Suppressor macrophage treated with lipopolysaccharide for 1 hour (primary cell): Measurements from ENCODE around the gene CCDC81.
"Not testable (repeated sequence)": the region's sequence is repeated elsewhere in the genome, so short reads cannot be mapped to it uniquely, and the experiment has no call there.

Experiments
- DNase-seq, 3 donors: peaks; one replicate each; pipeline ENCODE4 v3.0.0-alpha.2; 2020 to 2022

Gene CCDC81

DNA sequence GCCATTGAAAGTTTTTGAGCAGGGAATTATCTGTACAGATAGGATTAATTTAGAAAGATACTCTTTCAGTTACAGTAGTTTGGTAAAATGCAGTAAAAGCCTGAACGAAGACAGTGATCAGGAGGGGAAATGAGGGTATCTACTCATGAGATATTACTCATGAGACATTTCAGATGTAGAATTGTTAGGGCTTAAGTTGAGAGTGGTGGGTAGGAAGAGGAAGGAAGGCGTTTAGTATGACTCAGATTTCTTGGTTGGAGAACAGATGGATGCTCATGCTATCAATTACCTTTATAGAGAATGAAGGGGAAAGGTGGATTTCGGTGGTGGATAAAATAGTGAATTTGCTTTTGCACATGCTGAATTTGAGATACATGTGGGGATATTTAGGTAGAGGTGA, 15.8 kb downstream of the CCDC81 start:
- no peak for DNase-seq

DNA sequence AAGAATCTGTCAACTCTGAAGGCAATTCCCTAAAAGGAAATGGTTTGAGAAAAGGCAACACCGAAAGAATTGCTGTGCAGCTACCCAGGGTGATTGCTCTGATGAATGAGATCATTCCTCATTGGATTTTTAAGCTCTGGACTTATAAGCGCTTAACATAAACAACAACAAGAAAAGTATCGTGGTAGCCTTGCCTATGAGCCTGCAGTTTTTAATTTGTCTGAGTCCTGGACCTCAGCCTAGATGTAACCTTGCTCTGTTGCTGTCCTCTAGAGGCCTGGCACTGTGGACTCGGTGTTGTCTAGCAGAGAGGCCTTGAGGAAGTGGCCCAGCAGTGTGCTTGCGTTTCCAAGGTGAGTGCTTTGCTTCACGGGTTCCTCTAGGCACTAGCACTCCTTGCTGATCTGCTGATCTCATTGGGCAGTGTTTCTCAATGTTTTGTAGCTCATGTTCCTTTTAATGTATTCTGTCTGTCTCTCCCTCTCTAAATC, 20.4 kb downstream of the CCDC81 start:
- no peak for DNase-seq

GRCh38 chr11:86396396-86396795, 21.7 kb downstream of the CCDC81 start:
- no peak for DNase-seq

DNA sequence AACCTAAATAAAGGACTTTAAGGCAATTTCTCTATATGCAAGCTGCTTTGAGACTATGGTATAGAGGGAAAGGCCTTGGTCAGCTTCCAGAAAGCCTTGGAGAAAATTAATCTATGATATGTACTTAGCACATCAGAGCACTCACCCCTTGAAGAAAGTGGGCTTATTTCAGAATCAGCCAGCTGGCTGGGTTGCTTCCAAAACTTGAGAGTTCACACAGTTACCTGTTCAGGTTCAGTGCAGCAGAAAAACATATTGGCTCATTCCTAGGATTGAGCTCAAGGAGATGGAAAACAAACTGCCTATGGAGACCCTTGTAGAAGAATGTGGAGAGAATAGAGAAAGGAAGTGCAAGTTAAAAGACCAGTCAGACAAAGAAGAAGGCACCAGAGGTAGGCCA, 22.7 kb downstream of the CCDC81 start:
- DNase-seq: no peak

- DNase-seq: no peak
Observed at GRCh38 chr11:86398106-86398505, 23.4 kb downstream of the CCDC81 start.

- DNase-seq: no peak
Observed at GRCh38 chr11:86403458-86403857, 28.8 kb downstream of the CCDC81 start.

DNA sequence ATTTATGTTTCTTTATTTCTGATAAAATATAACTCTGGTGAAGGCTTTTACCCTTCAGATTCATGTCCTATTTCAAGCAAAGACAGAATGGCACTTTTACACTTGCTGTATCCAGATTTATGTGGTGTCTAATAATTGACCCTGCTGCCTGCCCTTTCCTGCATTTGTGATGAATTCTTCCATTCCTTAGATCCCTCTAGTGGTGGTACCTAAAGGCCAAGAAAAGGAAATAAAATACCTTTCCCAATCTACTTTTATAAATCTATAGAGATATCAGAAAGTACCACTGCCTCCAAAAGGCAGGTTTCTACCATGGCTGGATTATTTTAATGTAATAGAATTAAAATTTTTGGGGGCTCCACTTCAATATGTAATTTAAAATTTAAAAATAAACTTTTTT, 34.2 kb downstream of the CCDC81 start:
- no peak for DNase-seq

DNA sequence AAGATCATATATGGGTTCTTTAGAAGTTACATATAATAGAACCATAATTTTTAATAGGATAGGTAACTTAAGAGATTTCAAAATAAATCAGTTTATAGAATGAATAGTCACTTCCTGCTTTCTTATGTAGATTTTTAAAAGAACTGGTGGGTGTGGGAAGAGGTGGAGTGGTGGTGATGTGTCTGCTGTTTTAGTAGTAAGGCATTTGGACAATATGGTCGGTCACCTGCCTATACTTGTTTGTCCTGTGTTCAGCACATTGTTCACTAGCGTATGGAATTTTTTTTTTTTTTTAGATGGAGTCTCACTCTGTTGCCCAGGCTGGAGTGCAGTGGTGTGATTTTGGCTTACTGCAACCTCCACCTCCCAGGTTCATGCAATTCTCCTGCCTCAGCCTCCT, 39.3 kb downstream of the CCDC81 start:
- no peak for DNase-seq

DNA sequence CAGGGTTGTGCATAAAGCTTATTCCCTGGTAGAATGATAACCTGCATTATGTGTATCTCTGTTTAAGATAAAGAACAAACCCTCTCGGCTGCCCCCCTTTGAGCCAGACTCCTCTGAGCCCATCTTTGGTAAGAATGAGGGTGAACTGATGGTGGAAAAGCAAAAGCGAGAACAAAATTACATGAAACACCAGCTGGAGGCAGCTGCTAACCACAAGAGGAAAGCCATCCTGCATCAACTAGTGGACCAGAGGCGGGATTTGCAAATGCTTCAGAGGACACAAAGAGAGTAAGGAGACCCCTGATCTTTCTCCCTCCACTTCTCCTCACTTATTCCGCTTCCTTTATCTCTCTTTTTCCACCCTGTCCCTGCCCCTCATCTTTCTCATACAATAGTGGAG, 40.3 kb downstream of the CCDC81 start:
- no peak for DNase-seq

DNA sequence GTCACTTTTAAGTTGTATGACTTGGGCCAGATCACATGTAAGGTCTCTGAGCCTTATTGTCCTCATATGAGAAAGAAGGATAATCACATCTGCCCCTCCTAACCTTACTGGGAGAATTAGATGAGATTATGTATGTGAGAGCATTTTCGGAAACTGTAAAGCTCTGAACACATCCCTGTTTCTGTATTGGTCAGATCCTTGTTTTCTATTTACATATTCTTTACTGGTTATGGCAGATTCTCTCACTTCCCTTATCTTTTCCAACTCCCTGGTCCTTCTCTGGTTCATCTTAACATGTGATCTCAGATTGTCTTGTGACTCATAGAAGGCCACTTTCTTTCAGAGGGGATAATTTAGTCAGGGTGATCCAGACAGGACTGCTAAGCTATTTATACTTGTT, 41.8 kb downstream of the CCDC81 start:
- peak; percentile 65 to 83 (median 83) for DNase-seq

DNA sequence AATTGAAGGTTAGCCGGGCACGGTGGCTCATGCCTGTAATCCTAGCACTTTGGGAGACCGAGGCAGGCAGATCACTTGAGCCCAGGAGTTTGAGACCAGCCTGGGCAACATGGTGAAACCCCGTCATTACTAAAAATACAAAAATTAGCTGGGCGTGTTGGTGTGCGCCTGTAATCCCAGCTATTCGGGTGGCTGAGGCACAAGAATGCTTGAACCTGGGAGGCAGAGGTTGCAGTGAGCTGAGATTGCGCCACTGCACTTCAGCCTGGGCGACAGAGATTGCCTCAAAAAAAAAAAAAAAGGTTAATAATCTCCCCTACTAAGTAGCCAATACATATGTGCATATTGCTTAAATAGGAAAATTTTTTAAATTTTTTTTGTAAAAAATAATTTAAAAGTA, 42.3 kb downstream of the CCDC81 start:
- not testable (repeated sequence) for DNase-seq

- peak; percentile 15 to 69 (median 56) for DNase-seq
Observed at GRCh38 chr11:86418106-86418505, 43.4 kb downstream of the CCDC81 start.

- peak in 1 of 3 donors; percentile 7 for DNase-seq
Observed at GRCh38 chr11:86418513-86418912, 43.8 kb downstream of the CCDC81 start.

DNA sequence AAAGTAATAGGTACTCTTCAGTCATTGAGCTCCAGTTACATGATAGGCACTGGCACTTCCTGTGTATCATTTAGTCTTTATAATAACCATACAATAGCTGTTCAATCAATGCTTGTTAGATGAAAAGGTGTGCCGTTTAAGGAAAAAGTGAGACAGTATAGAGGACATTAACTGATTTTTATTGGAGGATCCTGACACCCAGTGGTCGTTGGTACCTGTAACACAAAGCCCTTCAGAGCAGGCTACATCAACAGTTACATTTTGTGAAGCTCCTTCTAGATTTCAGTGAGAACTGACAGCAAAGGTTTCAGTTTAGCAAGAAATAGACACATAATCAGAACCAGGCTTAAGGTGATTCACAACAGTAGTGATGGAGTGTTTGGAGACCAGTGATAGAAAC, 44.2 kb downstream of the CCDC81 start:
- no peak for DNase-seq

- DNase-seq: peak; percentile 21 to 35 (median 22)
Observed at GRCh38 chr11:86421946-86422345, 47.3 kb downstream of the CCDC81 start.

- DNase-seq: no peak
Observed at GRCh38 chr11:86422371-86422770, 47.7 kb downstream of the CCDC81 start.

- DNase-seq: not testable (repeated sequence)
Observed at GRCh38 chr11:86423488-86423887, 48.8 kb downstream of the CCDC81 start.

- DNase-seq: no peak
Observed at GRCh38 chr11:86427441-86427840, 52.8 kb downstream of the CCDC81 start.

GRCh38 chr11:86431258-86431657, 56.6 kb downstream of the CCDC81 start:
- DNase-seq: no peak

DNA sequence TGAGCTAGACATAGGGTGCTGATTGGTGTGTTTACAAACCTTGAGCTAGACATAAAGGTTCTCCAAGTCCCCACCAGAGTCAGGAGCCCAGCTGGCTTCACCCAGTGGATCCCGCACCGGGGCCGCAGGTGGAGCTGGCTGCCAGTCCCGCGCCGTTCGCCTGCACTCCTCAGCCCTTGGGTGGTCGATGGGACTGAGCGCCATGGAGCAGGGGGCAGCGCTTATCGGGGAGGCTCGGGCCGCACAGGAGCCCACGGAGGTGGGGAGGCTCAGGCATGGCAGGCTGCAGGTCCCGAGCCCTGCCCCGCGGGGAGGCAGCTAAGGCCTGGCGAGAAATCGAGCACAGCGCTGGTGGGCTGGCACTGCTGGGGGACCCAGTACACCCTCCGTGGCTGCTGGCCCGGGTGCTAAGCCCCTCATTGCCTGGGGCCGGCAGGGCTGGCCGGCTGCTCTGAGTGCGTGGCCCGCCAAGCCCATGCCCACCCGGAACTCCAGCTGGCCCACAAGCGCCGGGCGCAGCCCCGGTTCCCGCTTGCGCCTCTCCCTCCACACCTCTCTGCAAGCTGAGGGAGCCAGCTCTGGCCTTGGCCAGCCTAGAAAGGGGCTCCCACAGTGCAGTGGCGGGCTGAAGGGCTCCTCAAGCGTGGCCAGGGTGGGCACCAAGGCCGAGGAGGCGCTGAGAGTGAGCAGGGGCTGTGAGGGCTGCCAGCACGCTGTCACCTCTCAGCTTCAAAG, 58.8 kb downstream of the CCDC81 start:
- not testable (repeated sequence) for DNase-seq

DNA sequence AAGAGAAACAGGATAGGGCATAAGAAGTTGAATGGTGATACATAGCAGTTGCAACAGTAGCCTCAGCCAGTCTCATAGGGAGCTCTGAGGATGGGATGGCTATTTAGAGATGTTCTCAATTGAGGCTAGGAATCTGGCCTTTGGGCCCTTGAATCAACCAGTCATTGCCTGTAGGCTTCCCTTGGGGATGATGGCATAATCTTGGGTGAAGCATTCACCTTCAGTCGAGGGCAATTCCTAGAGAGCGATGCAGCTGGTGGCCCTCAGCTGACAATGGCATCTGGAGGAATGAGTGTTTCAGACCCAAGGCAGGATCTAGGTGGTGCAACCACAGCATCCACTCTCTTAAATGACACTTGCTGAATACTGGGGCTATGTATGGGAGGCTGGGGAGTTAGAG, 61.0 kb downstream of the CCDC81 start:
- no peak for DNase-seq

- peak; percentile 44 to 66 (median 51) for DNase-seq
Observed at GRCh38 chr11:86438685-86439084, 64.0 kb downstream of the CCDC81 start.

DNA sequence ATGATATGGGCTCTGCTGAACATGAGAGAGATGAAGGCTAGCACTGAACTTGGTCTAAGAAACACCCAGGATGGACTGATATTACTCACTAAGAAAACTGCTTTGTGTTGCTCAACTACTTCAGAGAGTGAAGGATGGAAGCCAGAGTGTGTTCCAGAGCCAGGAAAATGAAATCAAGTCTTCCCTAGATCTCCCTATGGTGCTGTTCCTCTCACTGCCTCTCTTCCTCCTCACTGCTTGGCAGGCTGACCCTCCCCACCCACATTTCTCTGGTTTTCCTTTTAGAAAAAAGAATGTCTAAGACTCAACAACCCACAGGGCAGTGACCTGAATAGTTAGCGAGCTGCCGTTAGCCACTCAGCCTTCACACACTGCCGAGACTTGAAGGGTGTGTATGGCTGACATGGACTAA, 65.6 kb downstream of the CCDC81 start:
- no peak for DNase-seq

GRCh38 chr11:86440843-86441242, 66.2 kb downstream of the CCDC81 start:
- no peak for DNase-seq

DNA sequence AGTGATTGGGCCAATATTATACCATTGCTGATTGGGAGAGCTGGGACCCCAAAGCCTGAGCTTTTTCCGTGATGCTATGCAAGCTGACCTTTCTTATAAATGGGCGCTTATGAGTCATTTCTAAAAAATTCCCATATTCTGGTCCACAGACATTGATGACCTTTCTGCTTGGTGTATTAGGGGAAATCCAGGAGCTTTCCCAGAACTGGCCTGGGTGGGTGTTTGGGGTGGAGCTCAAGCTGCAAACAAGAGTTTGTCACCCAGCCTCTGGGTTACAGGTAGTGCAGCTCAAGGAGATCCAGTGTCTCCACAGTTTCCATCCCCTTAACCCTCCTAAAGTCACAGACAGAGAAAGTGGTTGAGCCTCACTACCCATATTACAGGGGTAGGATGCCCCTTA, 67.7 kb downstream of the CCDC81 start:
- peak; percentile 67 to 85 (median 75) for DNase-seq
